HEK293 (cell line): ENCODE measurements around the gene GMPPA.
A peak's percentile ranks its signal among the peaks of the same experiment; 100 is the strongest.

ENCODE experiments used
- CTCF ChIA-PET: fragments of 350-600 bp; formaldehyde crosslinking; extraction: SDS; loops from one replicate; lab custom pipeline; 2021; ENCODE audit warnings: antibody characterized with exemption; lab: Yijun Ruan, JAX
- POLR2A ChIA-PET: fragments of 300-600 bp; formaldehyde crosslinking; extraction: SDS; loops from one replicate; lab custom pipeline; 2020; ENCODE audit warnings: antibody characterized with exemption, inconsistent platforms; lab: Yijun Ruan, JAX
- H3K27ac ChIP-seq: fragments of 200-500 bp; sonication (Bioruptor generic); 2 replicates; pipeline ENCODE4 v1.5.1; 2014; ENCODE audit warnings: low read depth, low read length, control low read depth, inconsistent platforms; ENCODE audit errors: extremely low read depth
- H3K36me3 ChIP-seq, 2 experiments: fragments of 200-500 bp in 1 of 2; sonication (Bioruptor generic) in 1 of 2; 1 replicate in 1 of 2; 2 replicates in 1 of 2; pipeline ENCODE4 v1.5.1; 2014 to 2017; ENCODE audit warnings: inconsistent platforms in 2 of 2, low read length in 2 of 2; ENCODE audit not compliant: control insufficient read depth in 2 of 2, insufficient read depth in 1 of 2
- H3K4me1 ChIP-seq: fragments of 200-500 bp; sonication (Bioruptor generic); 2 replicates; pipeline ENCODE4 v1.5.1; 2014; ENCODE audit warnings: mild to moderate bottlenecking, low read length, inconsistent platforms; ENCODE audit not compliant: control insufficient read depth, insufficient read depth
- H3K4me3 ChIP-seq: 2 replicates; pipeline ENCODE4 v1.5.1; 2011; ENCODE audit warnings: low read depth, mild to moderate bottlenecking, control low read depth, low read length, moderate library complexity
- H3K9me3 ChIP-seq: fragments of 200-500 bp; sonication (Bioruptor generic); 2 replicates; pipeline ENCODE4 v1.5.1; 2014; ENCODE audit warnings: low read depth, low read length, inconsistent platforms; ENCODE audit not compliant: control insufficient read depth, insufficient read depth
- BCL11B ChIP-seq: fragments of 450-650 bp; formaldehyde crosslinking; IDR thresholded peaks from 2 replicates; pipeline ENCODE4 v1.5.1; 2016; ENCODE audit warnings: low read depth, missing biosample characterization, missing genetic modification characterization
- BCL6B ChIP-seq: fragments of 450-650 bp; formaldehyde crosslinking; IDR thresholded peaks from 2 replicates; pipeline ENCODE4 v1.5.1; 2017; ENCODE audit warnings: missing biosample characterization, missing genetic modification characterization
- ELK4 ChIP-seq: IDR thresholded peaks from 2 replicates; pipeline ENCODE4 v1.6.1; 2011; ENCODE audit warnings: mild to moderate bottlenecking, low read depth, low read length, borderline replicate concordance
- GLIS1 ChIP-seq: fragments of 450-650 bp; formaldehyde crosslinking; IDR thresholded peaks from 2 replicates; pipeline ENCODE4 v1.5.1; 2016; ENCODE audit warnings: missing biosample characterization, missing genetic modification characterization
- OSR2 ChIP-seq: fragments of 450-650 bp; formaldehyde crosslinking; IDR thresholded peaks from 2 replicates; pipeline ENCODE4 v1.5.1; 2016; ENCODE audit warnings: missing biosample characterization, missing genetic modification characterization
- SCRT1 ChIP-seq: fragments of 450-650 bp; formaldehyde crosslinking; IDR thresholded peaks from 2 replicates; pipeline ENCODE4 v1.5.1; 2016; ENCODE audit warnings: missing biosample characterization, missing genetic modification characterization, borderline replicate concordance
- ZBTB10 ChIP-seq: fragments of 450-650 bp; formaldehyde crosslinking; IDR thresholded peaks from 2 replicates; pipeline ENCODE4 v1.5.1; 2016; ENCODE audit warnings: missing biosample characterization, missing genetic modification characterization
- ZBTB6 ChIP-seq: fragments of 450-650 bp; formaldehyde crosslinking; IDR thresholded peaks from 2 replicates; pipeline ENCODE4 v1.5.1; 2017; ENCODE audit warnings: missing biosample characterization, missing genetic modification characterization
- ZBTB8A ChIP-seq: fragments of 450-650 bp; formaldehyde crosslinking; IDR thresholded peaks from 2 replicates; pipeline ENCODE4 v1.5.1; 2016; ENCODE audit warnings: missing biosample characterization, missing genetic modification characterization
- ZFP69B ChIP-seq: fragments of 450-650 bp; formaldehyde crosslinking; IDR thresholded peaks from 2 replicates; pipeline ENCODE4 v1.5.1; 2016; ENCODE audit warnings: missing biosample characterization, missing genetic modification characterization
- ZNF184 ChIP-seq: fragments of 450-650 bp; IDR thresholded peaks from 2 replicates; pipeline ENCODE4 v1.5.1; 2018; ENCODE audit warnings: missing biosample characterization, mild to moderate bottlenecking, missing genetic modification characterization
- ZNF341 ChIP-seq: fragments of 450-650 bp; formaldehyde crosslinking; IDR thresholded peaks from 2 replicates; pipeline ENCODE4; 2016; ENCODE audit warnings: low read depth, missing biosample characterization, missing genetic modification characterization
- ZNF530 ChIP-seq: fragments of 450-650 bp; formaldehyde crosslinking; IDR thresholded peaks from 2 replicates; pipeline ENCODE4 v1.5.1; 2016; ENCODE audit warnings: low read depth, missing biosample characterization, missing genetic modification characterization
- ZNF660 ChIP-seq: fragments of 450-650 bp; IDR thresholded peaks from 2 replicates; pipeline ENCODE4 v1.5.1; 2018; ENCODE audit warnings: missing biosample characterization, mild to moderate bottlenecking, missing genetic modification characterization
- ZNF664 ChIP-seq: fragments of 450-650 bp; formaldehyde crosslinking; IDR thresholded peaks from 2 replicates; pipeline ENCODE4 v1.5.1; 2016; ENCODE audit warnings: missing biosample characterization, missing genetic modification characterization
- ZNF792 ChIP-seq: fragments of 450-650 bp; formaldehyde crosslinking; IDR thresholded peaks from 2 replicates; pipeline ENCODE4 v1.5.1; 2016; ENCODE audit warnings: missing biosample characterization, missing genetic modification characterization
- ZNF843 ChIP-seq: fragments of 450-650 bp; formaldehyde crosslinking; IDR thresholded peaks from 2 replicates; pipeline ENCODE4 v1.5.1; 2016; ENCODE audit warnings: missing biosample characterization, missing genetic modification characterization

GMPPA gene

GRCh38 chr2:219472629-219473187, 26.0 kb upstream of the GMPPA start:
- Histone ChIP-seq H3K9me3 (no peaks in the 10 kb centered on the region), H3K4me3 (no peak overlapping the region), H3K4me1 (no peaks in the 10 kb centered on the region), H3K36me3 (peaks cover 0 to 17% of the 10 kb centered on the region in 2 experiments; a peak in 1 of 3 replicates), H3K27ac (no peak overlapping the region)
- ChIA-PET POLR2A (interaction anchor here (0.6 kb wide), 1 partner anchor 1533 kb away, joined by 5 read pairs; no protein-coding TSS in a partner anchor), CTCF (interaction anchor here (0.6 to 7.6 kb wide), 5 partner anchors 13 to 325 kb away, joined by 3 to 156 read pairs (median 3); no protein-coding TSS in a partner anchor)
- TF ChIP-seq ZNF341 (peak; percentile 47), ZNF184 (tag by site-specific recombination) (no peak)
- TF ChIP-seq, all 188 proteins: peak for 1

- H3K36me3 ChIP-seq: peaks cover 0 to 16% of the 10 kb centered on the region in 2 experiments; a peak in 1 of 3 replicates
- H3K27ac ChIP-seq: no peak overlapping the region
- H3K9me3 ChIP-seq: no peaks in the 10 kb centered on the region
- CTCF ChIA-PET: interaction anchor here (0.6 to 7.6 kb wide), 6 partner anchors 10 to 148 kb away, joined by 3 to 156 read pairs (median 4); no protein-coding TSS in a partner anchor
- no peak overlapping the region for H3K4me3 ChIP-seq
- TF ChIP-seq ZBTB8A (no peak), BCL11B (no peak)
- TF ChIP-seq, all 188 proteins: peak for 0
- POLR2A ChIA-PET: no interaction called here
- H3K4me1 ChIP-seq: 0 out of 2 replicates have a peak, but pooled peaks cover 2% of the 10 kb centered on the region
Measured at GRCh38 chr2:219473511-219473910, 25.2 kb upstream of the GMPPA start.

- ChIA-PET POLR2A (interaction anchor here (0.6 kb wide), 1 partner anchor 26 kb away, joined by 3 read pairs; no protein-coding TSS in a partner anchor), CTCF (interaction anchor here (0.6 to 10.6 kb wide), 9 partner anchors 11 to 149 kb away, joined by 3 to 156 read pairs (median 19); partner anchors contain the start of gene GMPPA)
- TF ChIP-seq ZNF792 (tag by site-specific recombination): no peak
- peak; percentile 69 for TF ChIP-seq ZNF664 (tag by site-specific recombination)
- Histone ChIP-seq H3K4me1 (0 out of 2 replicates have a peak, but pooled peaks cover 2% of the 10 kb centered on the region), H3K27ac (no peak overlapping the region), H3K9me3 (no peaks in the 10 kb centered on the region), H3K4me3 (no peak overlapping the region), H3K36me3 (peaks cover 0 to 11% of the 10 kb centered on the region in 2 experiments; a peak in 1 of 3 replicates)
Measured at GRCh38 chr2:219474285-219475060, 24.2 kb upstream of the GMPPA start.

- no peak overlapping the region for H3K27ac ChIP-seq
- 0 out of 2 replicates have a peak, but pooled peaks cover 2% of the 10 kb centered on the region for H3K4me1 ChIP-seq
- no peak overlapping the region for H3K4me3 ChIP-seq
- H3K36me3 ChIP-seq: peaks cover 0 to 11% of the 10 kb centered on the region in 2 experiments; a peak in 1 of 3 replicates
- ChIA-PET CTCF (interaction anchor here (0.6 to 10.6 kb wide), 14 partner anchors 10 to 304 kb away, joined by 3 to 156 read pairs (median 12); partner anchors contain the start of gene GMPPA), POLR2A (interaction anchor here (0.6 kb wide), 1 partner anchor 25 kb away, joined by 3 read pairs; no protein-coding TSS in a partner anchor)
- H3K9me3 ChIP-seq: no peaks in the 10 kb centered on the region
- TF ChIP-seq SCRT1 (no peak), OSR2 (tag by site-specific recombination) (no peak), ZNF843 (tag by site-specific recombination) (no peak), ZNF660 (tag by site-specific recombination) (no peak), ZBTB10 (tag by site-specific recombination) (no peak), ZFP69B (tag by site-specific recombination) (no peak), ZBTB6 (tag by site-specific recombination) (no peak), ELK4 (no peak), BCL6B (tag by site-specific recombination) (no peak), ZNF530 (tag by site-specific recombination) (no peak), GLIS1 (tag by site-specific recombination) (no peak)
Measured at GRCh38 chr2:219475278-219475677, 23.4 kb upstream of the GMPPA start.
